Left lung (tissue), 10 donors: Measurements from ENCODE around the gene CSGALNACT2. TPM values are rescaled to one million over a fixed set of nuclear protein-coding genes. Genes with fewer than 3 reads are reported as not detected.

Experiments used
- ATAC-seq: fragments of 200-7000 bp; cut with Tn5 transposase; one replicate; pipeline ENCODE4 v1.9.1; 2020; ENCODE audit warnings: moderate library complexity
- DNase-seq, 4 donors: peaks; one replicate each; pipeline ENCODE4 v3.0.0-alpha.2; 2013 to 2020
- H3K27ac ChIP-seq, 2 donors: fragments of 200-600 bp; sonication (generic) in 1 of 2; one replicate each; pipeline versions ENCODE4 v1.5.0 to v1.8.0; 2020 to 2021
- H3K27me3 ChIP-seq, 2 donors: fragments of 200-600 bp; sonication (generic) in 1 of 2; one replicate each; pipeline versions ENCODE4 v1.5.0 to v1.8.0; 2020 to 2021
- H3K36me3 ChIP-seq, 2 donors: fragments of 200-600 bp; sonication (generic) in 1 of 2; one replicate each; pipeline versions ENCODE4 v1.5.0 to v1.8.0; 2020 to 2021
- H3K4me1 ChIP-seq, 2 donors: fragments of 200-600 bp; one replicate each; pipeline ENCODE4 v1.8.0; 2021
- H3K4me3 ChIP-seq, 2 donors: fragments of 200-600 bp; sonication (generic) in 1 of 2; one replicate each; pipeline versions ENCODE4 v1.5.0 to v1.8.0; 2020 to 2021; ENCODE audit warnings: mild to moderate bottlenecking in 1 of 2
- H3K9me3 ChIP-seq, 2 donors: fragments of 200-600 bp; sonication (generic) in 1 of 2; one replicate each; pipeline versions ENCODE4 v1.5.0 to v1.8.0; 2020 to 2021
- intact Hi-C, 2 donors: fragments of 100-400 bp; cut with DNase I; formaldehyde crosslinking; loops; one replicate each; pipeline versions ENCODE4 v1.11.2 to v1.14.2; 2022
- polyA plus RNA-seq, 6 donors: library from polyadenylated mRNA; unstranded; fragments of 120-200 nt; gene quantifications; one replicate each; pipeline ENCODE4 v1.2.1, GENCODE V29; 2013; ENCODE audit not compliant: insufficient read length in 6 of 6
- total RNA-seq, 2 donors: library from RNA; stranded (reverse); fragmentation: NEBNext Ultra II Directional; extraction: Animal tissue kit (Norgen Biotek cat#: 25700); gene quantifications; one replicate each; pipeline ENCODE4 v1.2.1, GENCODE V29; 2021
- TF ChIP-seq, protein P1 (sequence below), 2 donors: fragments of 200-600 bp; sonication (generic) in 1 of 2; IDR thresholded peaks; one replicate each; pipeline versions ENCODE4 v1.5.0 to v1.8.0; 2021; ENCODE audit warnings: antibody characterized with exemption in 2 of 2
- donor health status: DM: no; HTN: yes; CAD: no.
- donor health status: DM: no; HTN: no; CAD: no.

Gene CSGALNACT2
- total and polyA plus RNA-seq, 8 donors: 31.4 to 45.0 (median 36.6) TPM

DNA sequence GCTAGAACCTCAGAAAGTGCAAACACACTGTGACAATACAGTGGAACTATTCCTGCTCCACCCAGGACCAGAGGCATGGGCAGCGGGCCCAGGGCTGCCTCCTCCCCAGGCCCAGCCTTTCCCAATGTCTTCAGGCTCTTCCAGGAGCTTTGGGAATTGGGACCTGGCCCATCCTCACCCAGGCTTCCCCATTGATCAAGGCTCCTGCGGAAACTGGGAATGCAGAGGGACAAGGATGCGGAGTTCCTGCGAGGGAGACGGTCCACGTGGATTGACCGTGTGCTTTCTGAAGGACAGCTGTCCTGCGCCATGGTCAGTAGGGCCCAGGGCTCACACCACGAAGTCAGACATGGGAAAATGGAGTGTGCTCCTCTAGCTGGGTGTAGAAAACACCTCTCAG is 56.6 kb downstream of the CSGALNACT2 start:
- Histone ChIP-seq H3K4me1 (no peaks in the 10 kb centered on the region), H3K27me3 (no peaks in the 10 kb centered on the region), H3K36me3 (peaks cover 0 to 32% of the 10 kb centered on the region in 2 donors), H3K4me3 (no peak overlapping the region), H3K9me3 (no peaks in the 10 kb centered on the region), H3K27ac (no peak overlapping the region)
- intact Hi-C loops: no loop called here
- ATAC-seq: no peak
- DNase-seq: peak in 1 of 4 donors; percentile 43
- TF ChIP-seq, protein P1, sequence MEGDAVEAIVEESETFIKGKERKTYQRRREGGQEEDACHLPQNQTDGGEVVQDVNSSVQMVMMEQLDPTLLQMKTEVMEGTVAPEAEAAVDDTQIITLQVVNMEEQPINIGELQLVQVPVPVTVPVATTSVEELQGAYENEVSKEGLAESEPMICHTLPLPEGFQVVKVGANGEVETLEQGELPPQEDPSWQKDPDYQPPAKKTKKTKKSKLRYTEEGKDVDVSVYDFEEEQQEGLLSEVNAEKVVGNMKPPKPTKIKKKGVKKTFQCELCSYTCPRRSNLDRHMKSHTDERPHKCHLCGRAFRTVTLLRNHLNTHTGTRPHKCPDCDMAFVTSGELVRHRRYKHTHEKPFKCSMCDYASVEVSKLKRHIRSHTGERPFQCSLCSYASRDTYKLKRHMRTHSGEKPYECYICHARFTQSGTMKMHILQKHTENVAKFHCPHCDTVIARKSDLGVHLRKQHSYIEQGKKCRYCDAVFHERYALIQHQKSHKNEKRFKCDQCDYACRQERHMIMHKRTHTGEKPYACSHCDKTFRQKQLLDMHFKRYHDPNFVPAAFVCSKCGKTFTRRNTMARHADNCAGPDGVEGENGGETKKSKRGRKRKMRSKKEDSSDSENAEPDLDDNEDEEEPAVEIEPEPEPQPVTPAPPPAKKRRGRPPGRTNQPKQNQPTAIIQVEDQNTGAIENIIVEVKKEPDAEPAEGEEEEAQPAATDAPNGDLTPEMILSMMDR (IDR thresholded peaks at IDR 0.05): no peak

DNA sequence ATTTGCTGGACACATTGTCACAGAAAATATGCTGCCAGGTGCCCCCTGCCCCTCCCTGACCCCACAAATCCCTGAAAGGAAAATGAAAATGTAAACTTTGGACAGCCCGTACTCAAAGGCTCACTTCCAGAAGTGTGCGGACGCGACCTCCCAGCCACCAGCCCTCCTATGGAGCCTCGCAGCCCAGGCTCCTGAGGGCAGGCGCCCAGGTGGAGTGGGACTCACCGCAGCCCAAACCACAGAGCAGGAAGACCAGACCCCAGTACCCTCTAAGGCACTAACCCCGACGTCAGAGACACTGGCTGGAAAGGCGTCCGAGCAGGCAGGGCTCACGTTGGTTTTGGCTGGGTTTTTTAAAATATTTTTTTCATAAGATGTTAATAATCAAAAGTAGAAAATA is 57.3 kb downstream of the CSGALNACT2 start:
- ATAC-seq (no peak), DNase-seq (peak in 1 of 4 donors; percentile 21)
- H3K36me3 ChIP-seq: peaks cover 0 to 32% of the 10 kb centered on the region in 2 donors
- intact Hi-C loops: no loop called here
- H3K27ac ChIP-seq: no peak overlapping the region
- H3K9me3 ChIP-seq: no peaks in the 10 kb centered on the region
- TF ChIP-seq, protein P1 (IDR thresholded peaks at IDR 0.05): no peak
- no peaks in the 10 kb centered on the region for H3K27me3 ChIP-seq
- H3K4me1 ChIP-seq: no peaks in the 10 kb centered on the region
- no peak overlapping the region for H3K4me3 ChIP-seq

DNA sequence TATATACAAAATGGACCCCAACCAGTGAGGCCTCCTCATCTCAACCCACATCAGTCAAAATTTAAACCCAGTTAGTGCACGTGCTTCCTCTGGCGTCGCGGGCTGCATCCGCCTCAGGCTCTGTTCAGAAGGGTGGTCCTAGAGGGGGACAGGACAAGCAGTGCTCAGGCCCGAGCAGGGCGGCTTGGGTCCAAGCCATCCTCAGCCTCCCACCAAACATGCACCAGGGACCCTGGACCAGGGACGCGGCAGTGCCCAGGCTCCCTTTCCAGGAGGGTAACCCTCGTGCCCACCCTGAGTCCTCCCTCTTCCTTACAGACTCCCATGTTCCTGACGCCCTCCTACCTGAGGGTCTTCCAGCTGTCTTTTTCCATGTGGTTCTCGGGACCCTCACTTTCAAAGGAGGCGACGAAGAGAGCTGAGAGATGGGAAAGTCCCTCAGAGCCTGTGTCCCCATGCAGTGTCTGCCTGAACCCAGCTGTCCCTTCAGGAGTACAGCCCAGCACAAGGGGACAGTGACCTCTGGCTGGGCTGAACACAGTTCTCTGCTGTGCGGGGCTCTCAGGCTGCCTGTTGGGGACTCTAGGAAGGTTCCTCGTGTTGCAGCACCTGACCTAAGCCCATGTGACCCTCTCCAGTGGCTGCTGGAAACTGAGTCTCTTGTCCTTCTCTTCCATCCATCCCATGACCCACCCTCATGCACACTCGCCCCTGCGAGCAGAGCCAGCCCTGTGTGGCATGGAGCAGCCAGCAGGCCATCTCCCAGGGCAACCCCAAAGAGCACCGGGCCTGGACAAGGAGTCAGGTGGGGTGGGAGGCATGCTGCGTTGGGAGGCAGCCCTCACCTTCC is 58.1 kb downstream of the CSGALNACT2 start:
- H3K4me3 ChIP-seq: no peak overlapping the region
- no peaks in the 10 kb centered on the region for H3K27me3 ChIP-seq
- intact Hi-C loops: no loop called here
- no peak for ATAC-seq
- peak in 1 of 4 donors; percentile 31 for DNase-seq
- TF ChIP-seq, protein P1 (IDR thresholded peaks at IDR 0.05): no peak
- no peaks in the 10 kb centered on the region for H3K9me3 ChIP-seq
- H3K36me3 ChIP-seq: peaks cover 0 to 26% of the 10 kb centered on the region in 2 donors
- H3K27ac ChIP-seq: no peak overlapping the region
- peaks cover 0 to under 1% of the 10 kb centered on the region in 2 donors for H3K4me1 ChIP-seq

DNA sequence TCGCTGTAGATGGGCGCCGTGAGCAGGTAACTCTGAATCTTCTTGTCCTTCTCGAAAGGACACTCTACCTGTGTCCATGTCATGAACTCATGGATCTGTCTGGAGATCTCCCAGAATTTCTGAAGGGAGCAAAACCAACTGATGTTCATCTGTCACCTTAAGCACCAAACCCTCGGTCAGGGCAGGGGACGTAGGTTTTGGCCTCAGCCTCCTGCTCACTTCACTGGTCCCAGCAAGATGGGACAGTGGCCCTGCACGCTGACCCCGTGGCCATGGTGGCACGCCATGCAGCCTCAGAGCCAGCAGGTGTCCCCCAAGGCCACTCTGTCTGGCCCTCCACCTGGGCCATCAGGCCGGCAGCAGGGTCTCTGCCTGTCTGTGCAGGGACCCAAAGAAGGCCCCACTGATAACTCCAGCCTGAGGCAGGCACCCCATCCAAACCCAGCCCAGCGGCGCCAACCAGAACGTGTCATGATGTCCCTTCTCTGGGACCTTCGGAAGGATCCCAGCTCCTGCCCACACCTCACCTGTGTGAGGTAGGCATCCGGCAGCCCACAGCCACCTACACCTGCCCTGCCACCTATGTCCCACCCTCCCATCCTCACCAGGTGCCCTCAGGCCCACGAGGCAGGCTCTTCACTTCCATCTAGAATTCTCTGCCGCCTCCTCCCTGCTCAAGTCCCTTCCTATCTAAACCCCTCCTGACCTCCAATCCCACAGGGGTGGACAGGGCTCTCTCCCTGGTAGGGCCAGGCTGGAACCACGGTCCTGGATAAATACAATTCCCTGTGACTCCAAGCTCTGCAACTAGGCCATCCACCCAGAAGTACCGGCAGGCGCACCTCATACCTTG is 59.0 kb downstream of the CSGALNACT2 start:
- Histone ChIP-seq H3K4me3 (no peak overlapping the region), H3K27ac (no peak overlapping the region), H3K36me3 (peaks cover 0 to 17% of the 10 kb centered on the region in 2 donors), H3K4me1 (peaks cover 6 to 9% of the 10 kb centered on the region in 2 donors), H3K27me3 (no peaks in the 10 kb centered on the region), H3K9me3 (no peaks in the 10 kb centered on the region)
- intact Hi-C loops: no loop called here
- no peak for ATAC-seq
- peak in 1 of 4 donors; percentile 20 for DNase-seq
- TF ChIP-seq, protein P1 (IDR thresholded peaks at IDR 0.05): no peak
